ENCODE data around the gene TPO.
"Not testable (repeated sequence)": the region's sequence is repeated elsewhere in the genome, so short reads cannot be mapped to it uniquely, and the experiment has no call there.

The TPO gene

DNA sequence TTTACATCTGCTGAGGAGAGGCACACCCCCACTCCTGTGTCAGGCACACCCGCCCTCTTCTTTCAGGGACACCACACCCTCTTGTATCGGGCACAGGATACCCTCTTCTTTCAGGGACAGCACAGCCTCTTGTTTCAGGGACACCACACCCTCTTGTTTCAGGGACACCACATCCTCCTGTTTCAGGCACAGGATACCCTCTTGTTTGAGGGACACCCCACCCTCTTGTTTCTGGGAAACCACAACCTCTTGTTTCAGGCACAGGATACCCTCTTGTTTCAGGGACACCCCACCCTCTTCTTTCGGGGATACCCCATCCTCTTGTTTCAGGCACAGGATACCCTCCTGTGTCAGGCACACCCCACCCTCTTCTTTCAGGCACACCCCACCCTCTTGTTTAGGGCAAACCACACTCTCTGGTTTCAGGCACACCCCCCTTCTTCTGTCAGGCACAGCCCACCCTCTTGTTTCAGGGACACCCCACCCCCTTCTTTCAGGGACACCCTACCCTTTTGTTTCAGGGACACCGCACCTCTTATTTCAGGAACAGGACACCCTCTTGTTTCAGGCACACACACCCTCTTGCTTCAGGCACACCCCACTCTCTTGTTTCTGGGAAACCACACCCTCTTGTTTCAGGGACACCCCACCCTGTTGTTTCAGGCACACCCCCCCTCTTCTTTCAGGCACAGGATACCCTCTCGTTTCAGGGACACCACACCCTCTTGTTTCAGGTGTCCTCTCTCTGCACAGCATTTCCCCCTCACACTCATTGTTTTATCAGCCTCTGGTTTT lies 96.2 kb downstream of the TPO start:
- FAIRE-seq: no peak

DNA sequence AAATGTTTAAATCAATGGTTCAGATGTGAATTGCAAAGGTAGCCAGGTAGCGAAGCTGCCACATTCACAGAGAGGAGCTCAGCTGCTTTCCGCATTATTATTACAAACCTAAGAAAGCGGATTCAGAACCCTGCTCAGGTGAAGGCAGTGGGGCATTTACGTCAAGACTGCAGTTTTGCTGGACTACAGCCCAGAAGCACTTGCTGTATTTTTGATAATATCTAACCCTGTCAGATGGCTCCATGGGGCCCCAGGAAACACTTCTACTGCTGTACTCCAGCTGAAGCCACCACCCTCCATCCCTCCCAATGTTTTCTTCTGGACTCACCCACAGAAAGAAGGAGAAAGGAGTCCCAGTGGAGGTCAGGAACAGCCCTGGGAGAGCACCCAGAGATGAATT lies 96.9 kb downstream of the TPO start:
- FAIRE-seq: no peak

DNA sequence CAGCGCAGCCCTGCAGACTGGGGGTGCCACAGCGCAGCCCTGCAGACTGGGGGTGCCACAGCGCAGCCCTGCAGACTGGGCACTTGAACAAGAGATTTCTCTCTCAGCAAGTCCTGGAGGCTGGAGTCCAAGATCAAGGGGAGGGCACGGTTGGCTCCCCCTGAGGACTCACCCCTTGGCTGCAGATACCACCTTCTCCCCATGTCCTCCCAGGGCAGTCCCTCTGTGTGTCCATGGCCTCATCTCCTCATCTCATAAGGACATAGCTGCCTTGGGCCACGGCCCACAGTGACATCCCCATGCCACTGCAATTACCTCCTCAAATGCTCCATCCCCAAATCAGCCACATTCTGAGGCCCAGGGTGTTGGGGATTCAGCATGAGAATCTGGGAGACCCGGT lies 98.2 kb downstream of the TPO start:
- FAIRE-seq: no peak

DNA sequence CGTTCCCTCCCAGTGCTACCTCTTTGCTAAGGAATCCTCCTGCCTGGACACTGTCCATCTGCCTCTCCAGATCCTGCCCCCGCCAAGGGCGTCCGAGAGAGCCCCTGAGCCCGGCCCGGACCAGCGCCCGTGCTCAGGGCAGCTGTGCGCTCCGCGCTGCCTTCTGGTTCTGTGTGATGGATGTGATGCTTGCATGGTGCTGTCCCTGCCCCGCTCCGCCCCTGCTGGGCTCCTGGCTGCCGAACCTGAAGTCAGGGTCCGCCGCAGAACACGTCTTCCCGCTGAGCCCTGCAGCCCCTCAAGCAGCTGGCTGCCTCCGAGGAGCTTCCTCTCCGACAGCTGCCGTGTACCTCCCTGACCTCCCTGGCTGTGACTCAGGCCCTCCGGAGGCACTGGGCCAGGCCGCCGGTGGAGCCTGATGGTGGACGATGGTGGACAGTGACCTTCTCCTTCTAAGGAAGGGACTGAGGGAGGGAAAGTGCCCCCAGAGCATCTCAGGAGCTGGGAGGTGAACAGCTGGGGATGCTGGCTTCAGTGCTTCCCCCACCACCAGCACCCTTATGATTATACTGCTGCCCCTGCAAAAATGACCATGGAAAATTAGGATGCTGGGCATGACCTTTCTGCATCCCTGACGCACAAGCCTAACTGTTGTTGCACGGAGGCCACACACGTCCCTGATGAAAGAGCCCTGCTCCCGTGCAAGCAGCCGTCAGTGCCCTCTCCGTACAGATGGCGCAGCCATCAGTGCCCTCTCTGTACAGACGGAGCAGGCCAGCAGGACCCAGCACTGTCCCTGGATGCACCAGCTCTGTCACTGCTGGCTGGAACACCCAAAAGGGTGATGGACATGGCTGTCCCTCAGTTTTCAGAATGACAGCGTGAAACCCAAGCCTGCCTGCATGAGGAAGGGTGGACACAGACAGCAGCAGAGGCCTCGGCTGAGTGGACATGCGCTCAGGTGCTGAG lies 99.3 kb downstream of the TPO start:
- FAIRE-seq: no peak

DNA sequence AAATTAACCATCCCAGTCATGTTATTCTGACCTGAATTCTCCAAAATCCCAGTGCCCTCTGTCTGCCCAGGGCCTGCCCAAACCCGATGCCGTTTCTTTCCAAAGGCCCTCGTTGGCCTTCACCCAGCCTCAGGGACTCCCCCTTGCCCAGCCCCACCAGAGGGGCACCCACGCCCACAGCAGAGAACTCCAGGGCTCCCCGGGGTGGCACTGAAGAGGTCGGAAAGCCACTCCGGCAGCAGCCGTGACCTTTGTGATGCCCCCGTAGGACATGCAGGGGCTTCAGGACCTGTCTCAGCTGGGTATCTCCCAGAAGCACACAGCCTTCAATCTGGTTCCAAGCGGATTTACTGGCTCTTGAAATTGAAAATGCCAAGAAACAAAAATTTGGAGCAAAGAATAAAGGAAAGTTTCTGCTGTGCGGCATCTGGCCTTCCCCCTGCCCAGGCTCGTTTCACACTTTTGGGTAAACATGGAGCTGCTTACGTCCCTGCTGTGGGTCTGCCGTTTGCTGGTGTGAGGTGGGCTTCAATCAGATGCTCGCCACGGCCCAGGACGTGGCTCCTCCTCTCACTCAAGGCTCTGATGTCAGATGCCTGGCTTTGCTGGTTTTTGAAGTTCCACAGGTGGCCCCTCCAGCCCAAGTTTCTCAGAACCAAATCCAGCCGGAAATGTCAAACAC lies 101.3 kb downstream of the TPO start:
- no peak for FAIRE-seq

DNA sequence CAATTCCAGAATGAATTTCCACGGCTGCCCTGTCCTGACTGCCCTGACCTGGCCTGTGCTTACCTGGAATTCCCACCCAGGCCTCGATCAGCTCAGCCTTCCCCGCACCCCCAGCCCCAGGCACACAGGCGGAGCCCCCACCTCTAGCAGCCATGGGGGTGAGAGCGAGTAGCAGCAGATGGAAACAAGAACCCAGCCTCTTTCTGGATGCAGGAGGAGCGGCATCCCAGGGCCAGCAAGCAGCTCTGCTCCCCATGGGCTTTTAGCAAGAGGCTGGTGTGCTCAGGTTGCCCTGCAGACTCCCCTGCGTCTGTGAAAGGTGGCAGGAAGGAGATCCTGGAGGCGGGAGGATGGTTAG lies 101.8 kb downstream of the TPO start:
- no peak for FAIRE-seq

DNA sequence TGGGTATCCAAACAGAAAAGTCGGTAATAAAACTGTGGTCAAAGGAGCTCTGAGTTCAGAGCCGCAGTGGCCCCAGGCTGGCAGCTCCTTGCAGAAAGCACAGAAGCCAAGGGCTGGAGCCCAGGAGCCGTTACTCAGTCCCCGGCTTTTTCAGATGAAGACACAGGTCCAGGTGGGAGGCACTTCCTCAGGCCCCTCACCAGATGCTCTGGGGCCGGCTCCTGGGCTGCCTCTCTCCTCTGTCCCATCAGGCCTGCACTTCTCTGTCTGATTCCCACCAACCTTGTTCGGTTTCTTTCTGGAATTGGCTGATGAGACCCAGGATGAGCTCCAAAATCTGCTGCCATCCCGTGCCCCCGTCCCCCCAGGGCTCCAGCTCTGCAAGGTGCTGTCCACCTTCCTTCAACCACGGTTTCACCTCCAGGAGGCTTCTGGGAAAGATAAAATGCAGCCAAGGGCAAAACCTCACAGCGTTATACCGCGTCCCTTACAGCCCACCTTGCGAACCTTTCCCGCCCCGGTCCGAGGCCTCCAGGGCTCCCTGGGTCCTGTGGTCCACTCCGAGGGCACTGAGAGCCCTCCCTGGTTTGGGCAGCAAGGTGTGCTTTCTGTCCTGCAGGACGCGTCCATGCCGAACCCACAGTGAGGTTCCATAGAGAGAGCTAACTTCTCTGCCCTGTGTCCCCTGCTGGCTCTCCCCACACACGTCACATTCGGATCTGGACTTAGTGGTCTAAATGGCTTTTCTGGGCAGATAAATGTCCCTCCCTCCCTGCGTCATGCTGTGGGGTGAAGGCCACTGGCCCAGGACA lies 102.9 kb downstream of the TPO start:
- FAIRE-seq: no peak

DNA sequence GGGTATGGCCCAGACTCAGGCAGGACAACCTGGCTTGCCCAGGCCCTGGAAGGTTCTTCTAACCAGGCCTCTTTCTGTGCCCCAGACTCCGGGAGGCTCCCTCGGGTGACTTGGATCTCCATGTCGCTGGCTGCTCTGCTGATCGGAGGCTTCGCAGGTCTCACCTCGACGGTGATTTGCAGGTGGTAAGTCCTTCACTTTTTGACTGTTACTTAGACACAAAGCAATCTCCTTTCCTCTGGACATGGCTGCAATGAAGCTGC lies 103.5 kb downstream of the TPO start:
- no peak for FAIRE-seq

DNA sequence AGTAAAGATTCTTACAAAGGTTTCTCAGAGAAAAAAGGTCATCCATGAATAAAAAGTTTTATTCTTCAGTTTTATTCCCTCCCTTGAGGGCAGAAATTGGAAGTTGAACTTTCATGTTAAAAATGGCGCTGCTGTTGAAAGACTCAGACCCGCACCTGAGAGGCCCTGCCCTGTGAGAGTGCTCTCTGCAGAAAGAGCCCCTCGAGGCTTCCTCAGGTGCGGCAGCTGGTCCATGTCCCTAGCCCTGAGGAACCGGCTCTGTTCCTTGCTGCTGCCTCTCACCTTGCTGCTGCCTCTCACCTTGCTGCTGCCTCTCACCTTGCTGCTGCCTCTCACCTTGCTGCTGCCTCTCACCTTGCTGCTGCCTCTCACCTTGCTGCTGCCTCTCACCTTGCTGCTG lies 104.0 kb downstream of the TPO start:
- not testable (repeated sequence) for FAIRE-seq

DNA sequence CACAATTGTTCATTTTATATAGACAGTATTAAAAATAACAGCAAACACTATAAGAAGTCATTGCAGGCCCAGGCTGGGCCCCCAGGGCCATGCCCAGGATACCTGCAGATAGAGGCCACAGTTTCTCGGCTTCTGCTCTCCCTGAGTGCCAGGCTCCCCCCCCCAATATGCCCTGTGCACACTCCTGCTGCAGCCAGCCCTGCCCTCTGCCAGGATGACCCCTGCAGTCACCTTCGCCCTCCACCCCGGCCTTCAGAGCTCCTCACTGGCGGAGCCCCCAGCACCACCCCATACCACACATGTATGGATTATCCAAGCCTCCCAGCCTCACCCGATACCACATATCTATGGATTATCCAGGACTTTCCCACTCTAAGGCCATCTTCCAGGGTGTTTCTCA lies 104.5 kb downstream of the TPO start:
- no peak for FAIRE-seq

DNA sequence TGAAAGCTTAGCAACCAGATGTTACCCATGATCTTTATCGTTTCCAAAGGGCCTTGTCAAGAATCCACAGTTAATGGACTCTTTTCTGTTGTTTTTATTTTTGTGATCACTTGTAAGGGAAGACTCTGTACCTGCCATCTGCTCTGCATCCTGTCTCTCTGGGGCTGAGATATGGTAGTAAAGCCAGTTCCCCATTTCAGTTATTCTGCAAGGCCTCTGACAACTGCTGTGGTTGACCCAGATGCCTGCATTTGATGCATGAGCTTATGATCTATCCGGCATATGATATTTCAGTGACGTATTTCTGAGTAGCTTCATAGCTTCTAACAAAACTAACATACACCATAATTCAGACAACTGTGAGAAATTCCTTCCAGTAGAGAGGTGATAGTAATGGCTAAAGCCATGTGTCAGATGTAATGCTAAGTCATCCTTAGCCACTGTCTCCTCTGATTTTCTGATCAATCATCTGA lies 105.1 kb downstream of the TPO start:
- no peak for FAIRE-seq

DNA sequence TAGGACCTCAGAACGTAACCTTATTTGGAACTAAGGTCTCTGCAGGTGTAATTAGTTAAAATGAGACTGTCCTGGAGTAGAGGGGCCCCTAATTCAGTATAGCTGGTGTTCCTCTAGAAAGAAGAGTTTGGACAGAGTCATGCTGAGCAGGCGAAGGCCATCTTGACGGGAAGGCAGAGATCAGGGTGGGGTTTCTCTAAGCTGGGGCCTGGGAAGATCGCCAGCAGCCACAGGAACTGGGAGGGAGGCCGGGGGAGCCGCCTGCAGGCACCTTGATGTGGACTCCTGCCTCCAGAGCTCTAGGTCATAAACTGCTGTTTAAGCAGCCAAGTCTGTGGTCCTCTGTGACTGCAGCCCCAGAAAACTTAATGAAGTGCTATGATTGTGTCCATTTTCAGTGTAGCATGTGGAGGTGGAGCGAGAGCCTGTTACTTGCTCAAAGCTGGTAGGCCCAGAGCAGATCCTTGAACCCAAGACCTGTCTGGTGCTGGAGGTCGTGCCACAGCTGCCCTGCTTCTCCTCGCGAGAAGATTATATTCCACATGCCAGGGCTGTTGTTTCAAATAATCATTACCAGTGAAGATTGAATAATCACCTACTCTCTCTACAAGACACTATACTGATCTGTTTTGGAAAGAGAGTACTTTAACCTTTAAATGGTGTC lies 105.7 kb downstream of the TPO start:
- no peak for FAIRE-seq

DNA sequence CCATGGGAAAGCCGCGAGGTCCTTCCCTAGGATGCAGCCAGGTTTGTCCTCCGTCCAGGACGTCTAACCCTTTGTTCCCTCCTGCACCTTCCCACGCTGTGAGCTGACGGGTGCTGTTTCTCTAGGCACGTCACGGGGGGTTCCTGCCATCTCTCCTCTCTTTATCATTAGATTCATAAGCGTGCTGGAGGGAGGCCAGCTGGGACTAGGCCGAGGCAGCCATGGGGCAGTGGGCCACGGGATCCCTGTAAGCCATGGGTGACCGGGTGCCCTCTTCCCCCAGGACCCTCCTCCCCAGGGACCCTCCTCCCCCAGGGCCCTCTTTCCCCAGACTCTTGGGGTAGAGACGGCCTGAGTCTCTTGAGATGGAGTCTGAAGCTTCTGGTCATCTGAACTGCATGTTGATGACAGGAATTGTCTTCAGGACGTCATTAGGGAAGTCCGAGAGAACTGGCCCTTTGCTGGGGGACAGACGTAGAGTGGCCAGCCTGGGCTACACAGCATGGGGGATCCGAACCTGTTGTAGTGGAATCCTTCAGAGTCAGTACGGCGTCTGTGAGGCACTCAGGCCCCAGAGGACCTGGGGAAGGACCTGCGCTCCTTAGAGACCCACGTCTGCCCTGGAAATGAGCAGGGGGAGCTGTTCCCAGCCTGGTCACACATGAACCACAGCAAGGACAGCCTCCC lies 108.1 kb downstream of the TPO start:
- FAIRE-seq: no peak

DNA sequence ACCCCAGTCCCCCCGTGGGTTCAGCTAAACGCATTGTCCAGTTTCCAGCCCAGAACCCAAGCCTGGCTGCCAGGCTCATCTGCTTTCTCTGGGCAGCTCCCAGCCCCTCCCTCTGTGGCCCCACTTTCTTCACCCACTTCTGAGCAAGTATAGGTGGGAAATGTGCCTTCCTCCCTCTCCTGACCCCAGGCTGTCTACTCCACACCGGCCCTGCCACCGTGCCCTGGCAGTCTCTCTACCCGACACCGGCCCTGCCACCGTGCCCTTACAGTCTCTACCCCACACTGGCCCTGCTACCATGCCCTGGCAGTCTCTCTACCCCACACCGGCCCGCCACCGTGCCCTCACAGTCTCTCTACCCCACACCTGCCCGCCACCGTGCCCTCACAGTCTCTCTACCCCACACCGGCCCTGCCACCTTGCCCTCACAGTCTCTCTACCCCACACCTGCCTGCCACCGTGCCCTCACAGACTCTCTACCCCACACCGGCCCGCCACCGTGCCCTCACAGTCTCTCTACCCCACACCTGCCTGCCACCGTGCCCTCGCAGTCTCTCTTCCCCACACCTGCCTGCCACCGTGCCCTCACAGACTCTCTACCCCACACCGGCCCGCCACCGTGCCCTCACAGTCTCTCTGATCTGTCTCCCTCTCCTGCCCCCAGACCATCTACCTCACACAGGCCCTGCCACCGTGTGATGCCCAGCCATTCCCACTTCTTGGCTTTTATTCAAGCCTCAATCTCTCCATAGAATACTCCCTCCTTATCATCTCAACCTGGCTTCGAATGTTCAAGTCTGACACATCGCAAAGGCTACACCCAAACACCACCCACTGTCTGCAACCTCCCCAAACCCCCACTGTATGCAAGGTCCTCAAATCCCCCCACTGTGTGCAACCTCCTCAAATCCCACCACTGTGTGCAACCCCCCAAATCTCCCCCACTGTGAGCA lies 108.9 kb downstream of the TPO start:
- no peak for FAIRE-seq

DNA sequence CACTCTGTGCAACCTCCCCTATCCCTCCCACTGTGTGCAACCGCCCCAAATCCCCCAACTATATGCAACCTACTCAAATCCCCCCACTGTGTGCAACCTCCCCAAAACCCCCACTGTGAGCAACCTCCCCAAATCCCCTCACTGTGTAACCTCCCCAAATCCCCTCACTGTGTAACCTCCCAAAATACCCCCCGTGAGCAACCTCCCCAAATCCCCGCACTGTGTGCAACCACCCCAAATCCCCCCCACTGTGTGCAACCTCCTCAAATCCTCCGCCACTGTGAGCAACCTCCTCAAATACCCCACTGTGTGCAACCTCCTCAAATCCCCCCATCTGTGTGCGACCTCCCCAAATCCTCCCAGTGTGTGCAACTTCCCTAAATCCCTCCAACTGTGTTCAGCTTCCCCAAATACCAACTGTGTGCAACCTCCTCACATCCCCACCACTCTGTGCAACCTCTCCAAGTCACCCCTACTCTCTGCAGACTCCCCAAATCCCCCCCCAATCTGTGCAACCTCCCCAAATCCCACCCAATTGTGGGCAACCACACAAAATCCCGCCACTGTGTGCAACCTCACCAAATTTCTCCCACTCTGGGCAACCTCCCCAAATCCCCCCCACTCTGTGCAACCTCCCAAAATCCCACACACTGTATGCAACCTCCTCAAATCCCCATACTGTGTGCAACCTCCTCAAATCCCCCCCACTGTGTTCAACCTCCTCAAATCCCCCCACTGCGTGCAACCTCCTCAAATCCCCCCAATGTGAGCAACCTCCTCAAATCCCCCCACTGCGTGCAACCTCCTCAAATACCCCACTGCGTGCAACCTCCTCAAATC lies 114.1 kb downstream of the TPO start:
- FAIRE-seq: no peak

DNA sequence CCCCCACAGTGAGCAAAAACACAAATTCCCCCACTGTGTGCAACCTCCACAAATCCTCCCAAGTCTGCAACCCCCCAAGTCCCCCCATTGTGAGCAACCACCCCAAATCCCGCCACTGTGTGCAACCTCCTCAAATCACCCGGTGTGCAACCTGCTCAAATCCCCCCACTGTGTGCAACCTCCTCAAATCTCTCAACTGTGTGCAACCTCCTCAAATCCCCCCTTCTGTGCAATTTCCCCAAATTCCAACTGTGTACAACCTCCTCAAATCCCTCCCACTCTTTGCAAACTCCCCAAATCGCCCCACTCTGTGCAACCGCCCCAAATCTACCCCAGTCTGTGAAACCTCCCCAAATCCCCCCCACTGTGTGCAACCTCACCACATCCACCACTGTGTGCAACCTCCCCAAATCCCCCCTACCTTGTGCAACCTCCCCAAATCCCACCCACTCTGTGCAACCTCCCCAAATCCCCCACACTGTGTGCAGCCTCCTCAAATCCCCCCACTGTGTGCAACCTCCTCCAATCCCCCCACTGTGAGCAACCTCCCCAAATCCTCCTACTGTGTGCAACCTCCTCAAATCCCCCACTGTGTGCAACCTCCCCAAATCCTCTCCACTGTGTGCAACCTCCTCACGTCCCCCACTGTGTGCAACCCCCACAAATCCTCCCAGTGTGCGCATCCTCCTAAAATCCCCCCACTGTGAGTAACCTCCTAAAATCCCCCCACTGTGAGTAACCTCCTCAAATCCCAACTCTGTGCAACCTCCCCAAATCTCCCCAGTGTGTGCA lies 115.2 kb downstream of the TPO start:
- FAIRE-seq: no peak

DNA sequence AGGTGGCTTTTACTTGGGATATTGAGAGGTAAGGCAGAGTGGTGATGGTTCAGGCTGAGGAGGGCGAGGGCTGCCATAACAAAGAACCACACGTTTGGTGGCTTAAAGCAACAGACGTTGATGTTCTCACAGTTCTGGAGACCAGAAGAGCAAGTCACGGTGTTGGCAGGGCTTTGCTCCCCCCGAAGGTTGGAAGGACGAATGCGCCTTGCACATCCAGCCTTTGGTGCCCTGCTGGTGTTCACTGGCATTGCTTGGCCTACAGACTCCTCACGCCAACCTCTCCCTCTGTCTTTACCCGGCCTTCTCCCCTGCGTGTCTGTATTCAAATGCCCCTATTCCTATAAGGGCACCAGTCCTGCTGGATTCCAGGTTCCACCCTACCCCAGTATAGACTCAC lies 125.4 kb downstream of the TPO start:
- no peak for FAIRE-seq

DNA sequence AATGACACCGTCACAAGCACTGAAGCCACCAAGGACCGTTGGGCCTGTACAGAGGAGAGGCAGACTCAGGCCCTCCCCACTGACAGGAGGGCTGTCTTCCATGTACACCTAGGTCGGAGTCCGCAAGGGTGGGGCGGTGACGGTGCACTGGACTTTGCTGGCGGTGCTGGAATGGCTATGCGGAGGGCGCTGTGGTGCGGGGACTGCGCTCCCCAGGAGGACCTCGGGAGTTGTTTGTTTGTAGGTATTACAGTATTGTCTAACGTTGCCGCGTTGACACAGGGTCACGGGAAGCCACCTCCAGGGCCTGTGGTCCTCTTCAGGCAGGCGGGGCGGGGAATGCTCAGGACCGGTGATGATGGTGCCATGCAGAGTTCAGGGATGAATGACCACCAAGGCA lies 126.2 kb downstream of the TPO start:
- no peak for FAIRE-seq

DNA sequence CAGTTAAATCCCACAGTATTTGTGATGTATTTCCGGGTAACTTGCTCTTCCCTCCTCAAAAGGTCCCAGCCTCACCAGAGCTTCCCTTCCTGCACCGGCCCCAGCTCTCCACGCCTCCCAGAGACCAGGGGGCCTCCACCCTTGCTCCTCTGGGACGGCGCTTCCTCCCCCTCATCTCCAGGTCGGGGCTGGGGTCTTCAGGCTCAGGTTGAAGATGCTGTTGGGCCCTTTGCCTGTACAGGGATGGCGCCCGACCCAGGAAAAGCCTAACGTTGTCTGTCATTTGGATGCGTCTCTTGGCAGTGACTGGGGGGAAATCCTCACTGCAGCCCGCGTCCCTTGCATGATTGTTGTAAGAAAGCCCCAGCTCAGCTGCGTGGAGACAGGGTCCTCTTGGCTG lies 126.7 kb downstream of the TPO start:
- FAIRE-seq: no peak

Data from G401.6 (cell line).